HepG2 (cell line): ENCODE results near the gene CACNA1G.

ENCODE experiments used
- ELF1 ChIP-seq: sonication (generic); formaldehyde crosslinking; IDR thresholded peaks from 2 replicates; pipeline ENCODE4 v1.4.0; 2020; ENCODE audit warnings: missing genetic modification reagents
- EZH2 ChIP-seq: conservative IDR thresholded peaks from 2 replicates; pipeline ENCODE4 v1.6.1; 2012; ENCODE audit warnings: mild to moderate bottlenecking, low read depth, low read length, moderate library complexity
- POLR2A ChIP-seq, 2 experiments: IDR thresholded peaks; 2 replicates each; pipeline ENCODE4 v1.6.1; 2011; ENCODE audit warnings: low read depth in 2 of 2, low read length in 2 of 2, mild to moderate bottlenecking in 1 of 2, moderate library complexity in 1 of 2; ENCODE audit not compliant: insufficient read depth in 1 of 2
- ZNF253 ChIP-seq: sonication (generic); formaldehyde crosslinking; IDR thresholded peaks from 2 replicates; pipeline ENCODE4 v1.8.0; 2022; ENCODE audit warnings: mild to moderate bottlenecking, missing genetic modification reagents, borderline replicate concordance
- ZNF292 ChIP-seq: sonication (generic); formaldehyde crosslinking; IDR thresholded peaks from 2 replicates; pipeline ENCODE4 v1.8.1; 2022; ENCODE audit warnings: mild to moderate bottlenecking, low read depth, missing genetic modification reagents, borderline replicate concordance
- ZNF816 ChIP-seq: sonication (generic); formaldehyde crosslinking; IDR thresholded peaks from 2 replicates; pipeline ENCODE4 v1.8.0; 2022; ENCODE audit warnings: missing genetic modification reagents, mild to moderate bottlenecking, borderline replicate concordance
- TF ChIP-seq, protein P1 (sequence below): sonication (generic); formaldehyde crosslinking; IDR thresholded peaks from 2 replicates; pipeline ENCODE4 v1.4.0; 2020; ENCODE audit warnings: missing genetic modification reagents
- TF ChIP-seq, protein P2 (sequence below): sonication (generic); formaldehyde crosslinking; IDR thresholded peaks from 2 replicates; pipeline ENCODE4 v1.5.0; 2020; ENCODE audit warnings: missing genetic modification reagents, mild to moderate bottlenecking, borderline replicate concordance

DNA sequence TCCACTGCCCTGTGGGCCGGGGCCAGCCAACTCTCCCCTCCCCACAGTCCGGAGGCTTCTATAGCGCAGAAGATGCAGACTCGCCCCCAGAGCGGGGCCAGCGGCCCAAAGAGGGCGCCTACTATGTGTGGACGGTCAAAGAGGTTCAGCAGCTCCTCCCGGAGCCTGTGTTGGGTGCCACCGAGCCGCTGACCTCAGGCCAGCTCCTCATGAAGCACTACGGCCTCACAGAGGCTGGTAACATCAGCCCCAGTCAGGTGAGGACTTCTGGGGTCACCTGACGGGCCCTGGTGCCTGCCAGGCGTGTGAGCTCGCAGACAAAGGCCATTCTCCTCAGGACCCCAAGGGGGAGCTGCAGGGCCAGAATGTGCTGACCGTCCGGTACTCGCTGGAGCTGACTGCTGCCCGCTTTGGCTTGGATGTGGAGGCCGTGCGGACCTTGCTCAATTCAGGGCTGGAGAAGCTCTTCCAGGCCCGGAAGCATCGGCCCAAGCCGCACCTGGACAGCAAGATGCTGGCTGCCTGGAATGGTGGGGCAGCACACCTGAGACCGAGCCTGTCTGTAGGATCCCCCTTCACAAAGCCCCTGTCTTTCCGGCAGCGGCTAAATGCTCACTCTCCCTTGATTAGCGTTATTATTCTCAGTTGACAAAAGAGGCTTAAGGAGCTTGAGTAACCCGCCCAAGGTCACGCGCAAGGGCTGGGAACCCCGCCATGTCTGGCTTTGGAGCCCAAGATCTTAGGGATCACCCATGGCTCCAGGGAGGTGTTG is 9.7 kb upstream of the CACNA1G start:
- TF ChIP-seq ZNF816 (no peak), EZH2 (no peak), POLR2A (IDR thresholded peaks at IDR 0.05; ENCODE audit: insufficient read depth in 1 of 2, low read depth in 2 of 2, low read length in 2 of 2) (no peak), ZNF292 (CRISPR knock-in tag) (no peak), ELF1 (CRISPR knock-in tag) (no peak), ZNF253 (no peak)
- TF ChIP-seq, protein P1, sequence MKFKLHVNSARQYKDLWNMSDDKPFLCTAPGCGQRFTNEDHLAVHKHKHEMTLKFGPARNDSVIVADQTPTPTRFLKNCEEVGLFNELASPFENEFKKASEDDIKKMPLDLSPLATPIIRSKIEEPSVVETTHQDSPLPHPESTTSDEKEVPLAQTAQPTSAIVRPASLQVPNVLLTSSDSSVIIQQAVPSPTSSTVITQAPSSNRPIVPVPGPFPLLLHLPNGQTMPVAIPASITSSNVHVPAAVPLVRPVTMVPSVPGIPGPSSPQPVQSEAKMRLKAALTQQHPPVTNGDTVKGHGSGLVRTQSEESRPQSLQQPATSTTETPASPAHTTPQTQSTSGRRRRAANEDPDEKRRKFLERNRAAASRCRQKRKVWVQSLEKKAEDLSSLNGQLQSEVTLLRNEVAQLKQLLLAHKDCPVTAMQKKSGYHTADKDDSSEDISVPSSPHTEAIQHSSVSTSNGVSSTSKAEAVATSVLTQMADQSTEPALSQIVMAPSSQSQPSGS (CRISPR knock-in tag), result peak; percentile 61; the same call in 1 of the 2 replicates
- TF ChIP-seq, protein P2, sequence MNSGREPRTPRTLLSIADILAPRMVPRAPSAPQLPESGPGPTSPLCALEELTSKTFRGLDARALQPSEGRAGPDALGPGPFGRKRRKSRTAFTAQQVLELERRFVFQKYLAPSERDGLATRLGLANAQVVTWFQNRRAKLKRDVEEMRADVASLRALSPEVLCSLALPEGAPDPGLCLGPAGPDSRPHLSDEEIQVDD (CRISPR knock-in tag), result no peak
